ENCODE results near the gene TRAPPC12. TPM values are rescaled to one million over a fixed set of nuclear protein-coding genes. Genes with fewer than 3 reads are reported as not detected.

Gene TRAPPC12
- total RNA-seq: 10 to 100 TPM; 74.1 to 76.5 TPM
- polyA plus RNA-seq: 37.1 TPM

DNA sequence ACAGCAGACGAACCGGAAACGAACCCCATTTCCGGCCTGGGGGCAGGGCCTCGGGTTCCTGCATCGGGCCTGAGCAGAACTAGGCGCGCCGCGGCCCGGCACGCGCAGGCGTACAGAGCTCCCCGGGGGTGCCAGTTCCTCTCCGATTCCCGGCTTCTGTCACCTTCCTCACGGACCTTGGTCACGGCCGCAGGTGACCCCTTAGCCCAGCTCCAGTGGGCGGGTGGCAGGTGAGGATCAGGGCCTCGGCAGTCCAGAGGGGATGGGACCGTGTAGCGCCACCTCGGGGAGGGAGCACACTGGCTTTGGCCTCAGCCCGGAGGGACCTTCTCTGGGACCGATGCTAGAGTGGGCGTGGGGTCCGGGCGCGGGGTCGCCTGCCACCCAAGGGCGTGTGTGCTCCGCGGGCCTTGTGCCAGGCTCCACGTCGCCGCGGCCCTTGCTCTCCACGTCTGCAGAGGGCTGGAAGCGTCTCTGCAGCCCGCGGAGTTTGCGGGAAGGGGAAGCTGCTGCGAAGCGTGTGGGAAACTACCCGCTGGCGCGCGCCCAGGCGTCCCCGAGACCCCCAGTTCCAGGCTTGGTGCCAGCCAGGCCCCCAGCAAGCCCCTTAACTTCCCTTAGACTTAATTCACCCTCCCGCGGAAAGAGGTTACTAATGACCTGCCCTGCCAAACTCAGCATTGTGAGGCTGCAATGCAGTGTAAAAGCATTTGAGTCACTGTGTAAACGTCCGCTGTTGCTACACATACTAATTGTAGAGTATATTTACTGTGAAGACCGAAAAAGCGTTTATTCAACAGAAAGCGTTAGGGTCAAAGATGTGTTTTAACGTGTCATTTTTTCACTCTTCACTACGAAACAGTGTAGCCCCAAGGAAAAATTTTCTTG is at the start of gene TRAPPC12:
Gene TRAPPC12, plus strand, starts transcription at position 48 of the 888 bp plus-strand sequence. CDS start 7,930 bp downstream, outside the sequence.
- Mint-ChIP-seq H3K9me3 (peaks cover 0 to 4% (median 0%) of the 10 kb centered on the region in 5 donors), H3K4me3 (peak within 1 kb of the TSS; percentile 94 to 97 (median 97)), H3K27me3 (peaks cover 0 to 1% of the 10 kb centered on the region in 2 donors), H3K4me1 (peaks cover 46 to 79% (median 69%) of the 10 kb centered on the region in 3 donors), H3K27ac (peak within 1 kb of the TSS; percentile 94 to 99 (median 98)), H3K36me3 (peaks cover 4 to 37% (median 4%) of the 10 kb centered on the region in 3 donors)
- peak within 1 kb of the TSS; percentile 90 for H3K27ac ChIP-seq (ENCODE audit: low read depth, low read length)
- H3K27me3 ChIP-seq (ENCODE audit: insufficient read depth, low read length, poor library complexity, severe bottlenecking): no peaks in the 10 kb centered on the region
- H3K4me1 ChIP-seq (ENCODE audit: insufficient read depth, low read length): peaks cover 35% of the 10 kb centered on the region
- peak; percentile 87 to 94 (median 91) for DNase-seq
- H3K36me3 ChIP-seq (ENCODE audit: insufficient read depth, low read length): no peaks in the 10 kb centered on the region
- ChIA-PET POLR2A (interaction anchor here (1.6 kb wide), 1 partner anchor 178 kb away, joined by 8 read pairs; the partner anchor contains the start of gene RNASEH1), CTCF (interaction anchor here (0.7 to 2.2 kb wide), 6 partner anchors 10 to 193 kb away, joined by 3 to 8 read pairs (median 4); partner anchors contain the start of gene RNASEH1)
- peak within 1 kb of the TSS; percentile 98 for H3K4me3 ChIP-seq (ENCODE audit: low read length)
- H3K9me3 ChIP-seq (ENCODE audit: low read length): no peaks in the 10 kb centered on the region

DNA sequence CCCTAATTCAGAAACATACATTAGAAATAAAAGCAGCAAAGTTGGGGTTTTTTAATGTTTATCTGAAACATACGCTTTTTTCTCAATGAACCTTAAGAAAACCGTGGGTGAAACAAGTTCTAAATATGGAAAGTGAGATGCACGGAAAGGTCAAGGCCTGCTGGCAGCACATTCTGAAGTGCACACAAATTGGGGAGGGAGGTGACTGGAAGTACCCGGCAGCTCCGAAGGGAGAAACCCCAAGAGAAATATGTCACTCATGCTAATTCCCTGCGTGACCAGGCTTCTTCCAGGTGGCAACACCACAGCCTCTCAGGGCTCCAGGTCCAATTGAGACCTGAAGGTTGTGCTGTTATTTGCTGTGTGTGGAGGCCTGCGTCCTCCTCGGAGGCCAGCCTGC is 47.4 kb upstream of the TRAPPC12 start:
- no peak for DNase-seq
- POLR2A ChIA-PET: no interaction called here
- CTCF ChIA-PET: no interaction called here

DNA sequence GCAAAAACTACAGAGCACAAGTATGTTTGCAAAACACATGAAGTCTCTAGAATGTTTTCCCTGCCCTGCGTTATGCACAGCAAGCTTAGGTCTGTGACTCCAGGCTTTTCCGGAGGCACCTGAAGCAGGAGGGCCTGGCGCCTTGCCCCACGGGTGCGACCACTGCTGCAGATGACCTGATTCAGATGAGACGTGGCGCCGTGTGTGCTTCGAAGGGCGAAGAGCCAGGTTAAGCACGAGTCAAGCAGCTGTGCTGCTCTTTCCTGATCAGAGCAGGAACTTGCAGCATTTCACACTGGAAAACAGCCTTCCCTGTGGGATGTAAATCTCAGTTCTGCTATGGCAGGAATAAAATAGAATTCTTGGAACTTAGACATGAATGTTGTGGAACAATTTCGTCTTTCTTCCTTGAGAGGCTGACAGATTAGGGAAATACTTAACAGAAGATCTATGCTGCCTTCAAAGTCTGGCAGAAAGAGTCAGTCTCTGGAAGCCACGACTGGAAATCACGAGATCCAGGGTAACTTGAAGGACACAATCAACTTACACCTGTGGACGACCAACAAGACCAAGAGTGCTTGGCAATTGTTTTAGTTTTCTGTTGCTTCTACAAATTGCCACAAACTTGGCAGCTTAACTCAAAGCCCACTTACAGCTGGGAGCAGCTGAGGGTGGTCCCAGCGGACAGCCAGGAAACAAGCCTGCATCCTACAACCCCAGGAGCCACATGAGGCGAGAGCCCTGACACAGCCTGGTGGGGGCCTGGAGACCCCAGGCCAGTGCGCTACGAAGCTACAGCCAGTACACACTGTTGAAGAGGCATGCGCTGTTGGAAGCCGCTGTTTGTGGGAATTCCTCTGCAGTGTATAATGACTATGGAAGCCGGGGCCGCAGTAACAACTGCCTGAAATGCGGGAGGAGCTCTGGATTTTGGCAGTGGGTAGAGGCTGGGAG is 44.8 kb upstream of the TRAPPC12 start:
- POLR2A ChIA-PET: no interaction called here

More for the DNA sequence above, 47.4 kb upstream of the TRAPPC12 start:
- Histone ChIP-seq H3K27me3 (ENCODE audit: insufficient read depth, low read length, poor library complexity, severe bottlenecking) (no peaks in the 10 kb centered on the region), H3K36me3 (ENCODE audit: insufficient read depth, low read length) (peaks cover 13% of the 10 kb centered on the region), H3K4me1 (ENCODE audit: insufficient read depth, low read length) (no peaks in the 10 kb centered on the region), H3K9me3 (ENCODE audit: low read length) (no peaks in the 10 kb centered on the region), H3K27ac (ENCODE audit: low read depth, low read length) (no peak overlapping the region), H3K4me3 (ENCODE audit: low read length) (no peak overlapping the region)
- no peaks in the 10 kb centered on the region for H3K9me3 Mint-ChIP-seq
- H3K4me1 Mint-ChIP-seq: peaks cover 4 to 14% (median 6%) of the 10 kb centered on the region in 3 donors
- H3K36me3 Mint-ChIP-seq: peaks cover 20 to 65% (median 27%) of the 10 kb centered on the region in 3 donors
- no peak overlapping the region for H3K4me3 Mint-ChIP-seq
- peak overlapping the region in 1 of 8 donors; percentile 28 for H3K27ac Mint-ChIP-seq
- H3K27me3 Mint-ChIP-seq: peaks cover 0 to 2% of the 10 kb centered on the region in 2 donors

DNA sequence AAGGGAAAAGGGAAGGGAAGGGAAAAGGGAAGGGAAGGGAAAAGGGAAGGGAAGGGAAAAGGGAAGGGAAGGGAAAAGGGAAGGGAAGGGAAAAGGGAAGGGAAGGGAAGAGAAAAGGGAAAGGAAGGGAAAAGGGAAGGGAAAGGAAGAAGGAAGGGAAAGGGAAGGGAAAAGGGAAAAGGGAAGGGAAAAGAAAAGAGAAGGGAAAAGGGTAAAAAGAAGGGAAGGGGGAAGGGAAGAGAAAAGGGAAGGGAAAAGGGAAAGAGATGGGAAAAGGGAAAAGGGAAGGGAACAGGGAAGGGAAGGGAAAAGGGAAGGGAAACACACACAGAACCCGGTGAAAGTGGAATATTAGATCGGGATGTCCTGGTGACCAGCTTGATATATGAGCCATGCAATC is 42.6 kb upstream of the TRAPPC12 start:
- peaks cover 0 to 2% of the 10 kb centered on the region in 2 donors for H3K27me3 Mint-ChIP-seq
- CTCF ChIA-PET: no interaction called here
- no peaks in the 10 kb centered on the region for H3K4me1 ChIP-seq (ENCODE audit: insufficient read depth, low read length)
- POLR2A ChIA-PET: no interaction called here
- peaks cover 4% of the 10 kb centered on the region for H3K36me3 ChIP-seq (ENCODE audit: insufficient read depth, low read length)
- H3K27me3 ChIP-seq (ENCODE audit: insufficient read depth, low read length, poor library complexity, severe bottlenecking): no peaks in the 10 kb centered on the region
- H3K9me3 ChIP-seq (ENCODE audit: low read length): no peaks in the 10 kb centered on the region
- H3K27ac ChIP-seq (ENCODE audit: low read depth, low read length): no peak overlapping the region
- H3K27ac Mint-ChIP-seq: peak overlapping the region in 1 of 8 donors; percentile 22
- H3K9me3 Mint-ChIP-seq: no peaks in the 10 kb centered on the region
- no peak for DNase-seq
- H3K4me1 Mint-ChIP-seq: peaks cover 0 to 6% (median 4%) of the 10 kb centered on the region in 3 donors
- no peak overlapping the region for H3K4me3 ChIP-seq (ENCODE audit: low read length)
- H3K36me3 Mint-ChIP-seq: peaks cover 12 to 63% (median 17%) of the 10 kb centered on the region in 3 donors
- no peak overlapping the region for H3K4me3 Mint-ChIP-seq

More for the DNA sequence above, 44.8 kb upstream of the TRAPPC12 start:
- H3K36me3 ChIP-seq (ENCODE audit: insufficient read depth, low read length): peaks cover 13% of the 10 kb centered on the region
- no peaks in the 10 kb centered on the region for H3K4me1 ChIP-seq (ENCODE audit: insufficient read depth, low read length)
- CTCF ChIA-PET: no interaction called here
- Mint-ChIP-seq H3K27me3 (peaks cover 0 to 2% of the 10 kb centered on the region in 2 donors), H3K36me3 (peaks cover 23 to 72% (median 31%) of the 10 kb centered on the region in 3 donors), H3K4me3 (no peak overlapping the region), H3K9me3 (no peaks in the 10 kb centered on the region), H3K4me1 (peaks cover 4 to 6% (median 5%) of the 10 kb centered on the region in 3 donors), H3K27ac (peak overlapping the region in 1 of 8 donors; percentile 29)
- H3K27me3 ChIP-seq (ENCODE audit: insufficient read depth, low read length, poor library complexity, severe bottlenecking): no peaks in the 10 kb centered on the region
- H3K9me3 ChIP-seq (ENCODE audit: low read length): no peaks in the 10 kb centered on the region
- H3K27ac ChIP-seq (ENCODE audit: low read depth, low read length): no peak overlapping the region
- H3K4me3 ChIP-seq (ENCODE audit: low read length): no peak overlapping the region
- no peak for DNase-seq

DNA sequence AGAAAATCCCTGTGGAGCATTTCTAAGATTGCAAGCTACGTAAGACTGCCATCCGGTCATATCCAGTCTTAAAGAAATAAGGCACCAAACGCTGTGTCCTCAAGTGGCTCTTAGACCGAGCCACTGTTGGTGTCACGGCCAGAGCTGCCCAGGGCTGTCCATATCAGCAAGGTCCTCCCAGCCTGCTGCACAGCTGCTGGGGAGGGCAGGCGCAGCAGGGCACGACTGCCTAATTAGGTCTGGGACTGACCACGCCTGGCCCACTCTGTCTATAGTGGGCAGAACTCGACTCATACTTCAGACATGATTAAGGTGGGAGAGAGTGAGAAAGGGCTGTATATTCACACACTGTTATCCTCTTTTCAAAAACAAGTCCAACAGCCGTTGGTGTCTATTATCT is 41.2 kb upstream of the TRAPPC12 start:
- Mint-ChIP-seq H3K27me3 (peaks cover 0 to 2% of the 10 kb centered on the region in 2 donors), H3K4me1 (peaks cover 0 to 3% (median 0%) of the 10 kb centered on the region in 3 donors), H3K36me3 (peaks cover 7 to 50% (median 9%) of the 10 kb centered on the region in 3 donors), H3K27ac (peak overlapping the region in 1 of 8 donors; percentile 44), H3K4me3 (no peak overlapping the region), H3K9me3 (no peaks in the 10 kb centered on the region)
- Histone ChIP-seq H3K4me3 (ENCODE audit: low read length) (no peak overlapping the region), H3K9me3 (ENCODE audit: low read length) (no peaks in the 10 kb centered on the region), H3K36me3 (ENCODE audit: insufficient read depth, low read length) (peaks cover 4% of the 10 kb centered on the region), H3K4me1 (ENCODE audit: insufficient read depth, low read length) (no peaks in the 10 kb centered on the region), H3K27me3 (ENCODE audit: insufficient read depth, low read length, poor library complexity, severe bottlenecking) (no peaks in the 10 kb centered on the region), H3K27ac (ENCODE audit: low read depth, low read length) (no peak overlapping the region)
- CTCF ChIA-PET: no interaction called here
- POLR2A ChIA-PET: no interaction called here
- no peak for DNase-seq

DNA sequence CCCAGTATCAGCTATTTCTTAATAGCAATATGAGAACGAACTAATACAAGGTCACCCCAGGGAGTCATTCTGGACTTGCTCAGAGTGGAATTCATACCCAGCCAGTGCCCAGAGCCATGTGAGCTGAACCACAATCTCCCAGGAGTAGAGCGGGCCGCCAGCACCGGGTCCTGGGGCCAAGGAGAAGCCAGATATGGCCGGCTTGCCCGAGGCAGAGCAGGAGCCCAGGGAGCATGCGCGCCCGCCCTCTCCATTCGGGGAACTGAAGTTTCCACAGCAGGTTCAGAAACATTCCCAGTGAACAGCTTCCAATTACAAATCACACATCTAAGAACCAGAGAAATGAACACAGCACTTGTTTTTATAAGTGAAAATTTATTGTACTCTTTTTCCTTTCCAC is 39.4 kb upstream of the TRAPPC12 start:
- no peak for DNase-seq
- H3K27me3 ChIP-seq (ENCODE audit: insufficient read depth, low read length, poor library complexity, severe bottlenecking): no peaks in the 10 kb centered on the region
- Mint-ChIP-seq H3K4me1 (peaks cover 0 to 3% (median 0%) of the 10 kb centered on the region in 3 donors), H3K27ac (no peak overlapping the region), H3K36me3 (peaks cover 7 to 37% (median 9%) of the 10 kb centered on the region in 3 donors), H3K27me3 (peaks cover 0 to 2% of the 10 kb centered on the region in 2 donors), H3K9me3 (no peaks in the 10 kb centered on the region), H3K4me3 (no peak overlapping the region)
- H3K36me3 ChIP-seq (ENCODE audit: insufficient read depth, low read length): no peaks in the 10 kb centered on the region
- H3K9me3 ChIP-seq (ENCODE audit: low read length): no peaks in the 10 kb centered on the region
- no peak overlapping the region for H3K4me3 ChIP-seq (ENCODE audit: low read length)
- ChIA-PET POLR2A (no interaction called here), CTCF (no interaction called here)
- no peaks in the 10 kb centered on the region for H3K4me1 ChIP-seq (ENCODE audit: insufficient read depth, low read length)
- no peak overlapping the region for H3K27ac ChIP-seq (ENCODE audit: low read depth, low read length)

DNA sequence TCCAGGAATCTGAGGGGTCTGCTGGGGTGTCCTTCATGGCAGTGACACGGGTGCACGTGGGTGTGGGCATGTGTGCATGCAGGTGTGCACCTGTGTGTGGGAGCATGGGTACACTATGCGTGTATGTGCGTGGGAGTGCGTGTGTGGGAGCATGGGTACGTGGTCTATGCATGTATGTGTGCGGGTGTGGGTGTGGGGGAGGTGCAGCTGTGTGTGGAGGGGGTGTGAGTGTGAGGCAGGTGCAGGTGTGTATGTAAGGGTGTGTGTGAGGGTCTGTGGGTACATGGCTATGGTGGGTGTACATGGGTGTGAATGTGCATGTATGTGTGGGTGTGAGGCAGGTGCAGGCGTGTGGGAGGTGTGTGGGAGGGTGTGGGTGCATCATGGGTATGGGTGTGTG is 38.2 kb upstream of the TRAPPC12 start:
- no peaks in the 10 kb centered on the region for H3K9me3 Mint-ChIP-seq
- Histone ChIP-seq H3K4me1 (ENCODE audit: insufficient read depth, low read length) (no peaks in the 10 kb centered on the region), H3K36me3 (ENCODE audit: insufficient read depth, low read length) (no peaks in the 10 kb centered on the region), H3K4me3 (ENCODE audit: low read length) (no peak overlapping the region), H3K9me3 (ENCODE audit: low read length) (no peaks in the 10 kb centered on the region), H3K27me3 (ENCODE audit: insufficient read depth, low read length, poor library complexity, severe bottlenecking) (no peaks in the 10 kb centered on the region), H3K27ac (ENCODE audit: low read depth, low read length) (no peak overlapping the region)
- ChIA-PET POLR2A (no interaction called here), CTCF (no interaction called here)
- H3K4me1 Mint-ChIP-seq: no peaks in the 10 kb centered on the region
- H3K27ac Mint-ChIP-seq: peak overlapping the region in 1 of 8 donors; percentile 93
- no peak for DNase-seq
- H3K27me3 Mint-ChIP-seq: no peaks in the 10 kb centered on the region
- peaks cover 5 to 37% (median 7%) of the 10 kb centered on the region in 3 donors for H3K36me3 Mint-ChIP-seq
- no peak overlapping the region for H3K4me3 Mint-ChIP-seq
